ENCODE data around the gene ABLIM2. TPM values are rescaled to one million over a fixed set of nuclear protein-coding genes. Genes with fewer than 3 reads are reported as not detected.

The ABLIM2 gene
- total and polyA plus RNA-seq, 2 of the 13 experiments (the other 11 are each of a cell fraction or from before 2014, with no cell fraction given), result 0.20 to 0.37 TPM

GRCh38 chr4:8089862-8090261 lies 68.8 kb downstream of the ABLIM2 start:
- in situ Hi-C loops (cut with HindIII; ENCODE audit: extremely low pct_ligation_motif_present, low pct_unique_long_range_greater_than_20kb), result no loop called here
- Histone ChIP-seq H3K79me2 (ENCODE audit: insufficient read depth, low read length) (no peaks in the 10 kb centered on the region), H3K4me1 (ENCODE audit: insufficient read depth, low read length) (no peaks in the 10 kb centered on the region), H3K36me3 (replicated peaks in 1 of 2; ENCODE audit: control insufficient read depth in 1 of 2, insufficient read depth in 2 of 2, low read length in 2 of 2) (no peaks in the 10 kb centered on the region), H4K20me1 (ENCODE audit: insufficient read depth, low read length) (no peaks in the 10 kb centered on the region), H2AFZ (ENCODE audit: low read length) (no peak overlapping the region), H3K27me3 (ENCODE audit: control insufficient read depth in 1 of 2, insufficient read depth in 2 of 2, low read length in 2 of 2) (peaks cover 0 to 9% of the 10 kb centered on the region in 2 experiments; a peak in 2 of 5 replicates), H3K9me3 (ENCODE audit: low read length) (peaks cover 13% of the 10 kb centered on the region), H3K4me2 (ENCODE audit: low read depth, low read length) (no peak overlapping the region), H3K27ac (ENCODE audit: extremely low read length, insufficient read depth, low read length) (no peak overlapping the region), H3K9ac (ENCODE audit: insufficient read depth, low read depth, low read length) (no peak overlapping the region), H3K4me3 (replicated peaks in 1 of 3; ENCODE audit: insufficient read depth in 1 of 3, low read depth in 2 of 3, low read length in 3 of 3) (no peak overlapping the region)
- FAIRE-seq (no peak), ATAC-seq (no peak), DNase-seq (ENCODE audit: low spot score) (no peak)
- WGBS (ENCODE audit: low lambda C conversion rate), result 46% methylated on average over 4 of the region's 7 CpGs
- intact Hi-C loops (cut with micrococcal nuclease; ENCODE audit: unreplicated experiment), result no loop called here
- ChIA-PET CTCF (ENCODE audit: low intra/inter-chr PET ratio, low total read pairs) (no interaction called here), POLR2A (no interaction called here)
- no peak for TF ChIP-seq ETV6 (CRISPR knock-in tag; conservative IDR thresholded peaks at IDR 0.05)
- 0 out of 2 replicates have a peak, but pooled peaks have one; percentile 32 for TF ChIP-seq ZNF768 (CRISPR knock-in tag; IDR thresholded peaks at IDR 0.05)
- BruUV-seq (replicated peaks), result no TSS peak

GRCh38 chr4:8088966-8089491 lies 69.6 kb downstream of the ABLIM2 start:
- no peak for FAIRE-seq
- CTCF ChIA-PET (ENCODE audit: low intra/inter-chr PET ratio, low total read pairs), result no interaction called here
- intact Hi-C loops (cut with micrococcal nuclease; ENCODE audit: unreplicated experiment), result no loop called here

More at GRCh38 chr4:8088966-8089491, 69.6 kb downstream of the ABLIM2 start:
- Histone ChIP-seq H3K79me2 (ENCODE audit: insufficient read depth, low read length) (no peaks in the 10 kb centered on the region), H3K9ac (ENCODE audit: insufficient read depth, low read depth, low read length) (no peak overlapping the region), H4K20me1 (ENCODE audit: insufficient read depth, low read length) (no peaks in the 10 kb centered on the region), H3K4me2 (ENCODE audit: low read depth, low read length) (no peak overlapping the region), H3K27ac (ENCODE audit: extremely low read length, insufficient read depth, low read length) (no peak overlapping the region), H2AFZ (ENCODE audit: low read length) (no peak overlapping the region), H3K4me3 (replicated peaks in 1 of 3; ENCODE audit: insufficient read depth in 1 of 3, low read depth in 2 of 3, low read length in 3 of 3) (no peak overlapping the region), H3K36me3 (replicated peaks in 1 of 2; ENCODE audit: control insufficient read depth in 1 of 2, insufficient read depth in 2 of 2, low read length in 2 of 2) (no peaks in the 10 kb centered on the region), H3K9me3 (ENCODE audit: low read length) (peaks cover 10% of the 10 kb centered on the region), H3K4me1 (ENCODE audit: insufficient read depth, low read length) (no peaks in the 10 kb centered on the region), H3K27me3 (ENCODE audit: control insufficient read depth in 1 of 2, insufficient read depth in 2 of 2, low read length in 2 of 2) (peaks cover 3 to 12% of the 10 kb centered on the region in 2 experiments; a peak in 3 of 5 replicates)
- DNase-seq (ENCODE audit: low spot score) (no peak), ATAC-seq (no peak)
- BruUV-seq (replicated peaks), result no TSS peak
- WGBS (ENCODE audit: low lambda C conversion rate), result 35% methylated on average over 12 of the region's 12 CpGs
- TF ChIP-seq ZNF513 (CRISPR knock-in tag; conservative IDR thresholded peaks at IDR 0.05) (no peak), SKIL (CRISPR knock-in tag; IDR thresholded peaks at IDR 0.05; ENCODE audit: borderline replicate concordance) (no peak), MYPOP (CRISPR knock-in tag; IDR thresholded peaks at IDR 0.05) (no peak), ZNF670 (CRISPR knock-in tag; IDR thresholded peaks at IDR 0.05; ENCODE audit: borderline replicate concordance) (no peak), RBAK (CRISPR knock-in tag; IDR thresholded peaks at IDR 0.05) (no peak)
- in situ Hi-C loops (cut with HindIII; ENCODE audit: extremely low pct_ligation_motif_present, low pct_unique_long_range_greater_than_20kb), result no loop called here
- POLR2A ChIA-PET, result no interaction called here

Measured in HepG2 (cell line).